LNCaP clone FGC (cell line): ENCODE results near the gene SNX27.

Experiments used
- DNase-seq: peaks from one replicate; pipeline ENCODE4 v3.0.0-alpha.2; 2011; ENCODE audit warnings: low read depth
- H3K4me3 ChIP-seq: 2 replicates; pipeline ENCODE4 v1.5.1; 2011; ENCODE audit warnings: mild to moderate bottlenecking, low read depth, low read length, control low read depth
- TF ChIP-seq, protein P1 (sequence below): IDR thresholded peaks from 2 replicates; pipeline ENCODE4 v1.5.1; 2012; ENCODE audit warnings: mild to moderate bottlenecking; ENCODE audit not compliant: control insufficient read depth, insufficient read depth; ENCODE audit errors: extremely low read depth

The SNX27 gene

DNA sequence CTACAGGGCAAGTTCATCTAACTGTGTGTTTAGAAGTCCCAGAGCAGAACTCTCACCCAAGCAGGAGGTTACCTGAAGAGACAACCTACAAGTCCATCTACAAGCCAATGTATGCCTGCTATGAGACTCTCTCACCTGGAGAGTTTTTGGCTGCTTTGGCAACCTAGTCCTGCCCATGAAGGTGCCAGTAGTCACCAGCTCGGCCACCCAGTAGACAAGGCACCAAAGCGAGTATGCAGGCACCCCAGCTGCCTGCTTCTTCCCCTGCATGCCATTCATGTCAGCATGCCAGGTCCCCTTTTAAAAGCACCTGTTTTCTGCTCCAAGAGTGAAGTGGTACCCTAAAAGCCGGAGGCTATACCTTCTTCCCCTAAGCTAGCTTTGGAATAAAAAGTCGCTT is 129.7 kb downstream of the SNX27 start:
- TF ChIP-seq, protein P1, sequence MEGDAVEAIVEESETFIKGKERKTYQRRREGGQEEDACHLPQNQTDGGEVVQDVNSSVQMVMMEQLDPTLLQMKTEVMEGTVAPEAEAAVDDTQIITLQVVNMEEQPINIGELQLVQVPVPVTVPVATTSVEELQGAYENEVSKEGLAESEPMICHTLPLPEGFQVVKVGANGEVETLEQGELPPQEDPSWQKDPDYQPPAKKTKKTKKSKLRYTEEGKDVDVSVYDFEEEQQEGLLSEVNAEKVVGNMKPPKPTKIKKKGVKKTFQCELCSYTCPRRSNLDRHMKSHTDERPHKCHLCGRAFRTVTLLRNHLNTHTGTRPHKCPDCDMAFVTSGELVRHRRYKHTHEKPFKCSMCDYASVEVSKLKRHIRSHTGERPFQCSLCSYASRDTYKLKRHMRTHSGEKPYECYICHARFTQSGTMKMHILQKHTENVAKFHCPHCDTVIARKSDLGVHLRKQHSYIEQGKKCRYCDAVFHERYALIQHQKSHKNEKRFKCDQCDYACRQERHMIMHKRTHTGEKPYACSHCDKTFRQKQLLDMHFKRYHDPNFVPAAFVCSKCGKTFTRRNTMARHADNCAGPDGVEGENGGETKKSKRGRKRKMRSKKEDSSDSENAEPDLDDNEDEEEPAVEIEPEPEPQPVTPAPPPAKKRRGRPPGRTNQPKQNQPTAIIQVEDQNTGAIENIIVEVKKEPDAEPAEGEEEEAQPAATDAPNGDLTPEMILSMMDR, result no peak
- no peak overlapping the region for H3K4me3 ChIP-seq
- no peak for DNase-seq
